Measurements from ENCODE around the gene LCN10. TPM values are rescaled to one million over a fixed set of nuclear protein-coding genes. Genes with fewer than 3 reads are reported as not detected.

Gene LCN10
- total RNA-seq, 1 experiment from 2014 or later: 1.5 TPM

DNA sequence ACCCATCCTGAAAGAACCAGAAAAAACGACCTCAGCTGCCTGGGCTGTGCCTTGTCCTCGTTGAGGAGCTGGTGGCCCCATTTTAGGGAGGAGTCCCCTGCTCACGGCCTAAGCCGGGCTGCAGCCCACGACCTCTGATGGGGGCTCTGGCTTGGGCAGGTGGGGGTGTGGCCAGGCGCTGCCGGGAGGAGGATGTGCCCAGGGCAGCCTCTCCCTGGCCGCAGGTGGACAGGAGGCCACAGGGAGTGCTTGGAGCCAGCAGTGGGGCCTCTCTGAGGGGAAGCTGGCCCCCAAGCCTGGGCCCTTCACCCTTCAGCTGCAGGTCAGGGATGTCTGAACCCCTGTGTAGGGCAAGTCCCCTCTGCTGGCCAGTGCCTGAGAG, 27.9 kb downstream of the LCN10 start:
- H3K36me3 Mint-ChIP-seq (ENCODE audit: insufficient read depth in 1 of 3, low read depth in 3 of 3): peaks cover 0 to 5% (median 4%) of the 10 kb centered on the region in 3 experiments; a peak in 3 of 7 replicates
- TF ChIP-seq CTCF (conservative IDR thresholded peaks at IDR 0.05): no peak
- peaks cover 20% of the 10 kb centered on the region for H3K27me3 Mint-ChIP-seq (ENCODE audit: low read depth)
- WGBS (ENCODE audit: extremely low coverage, insufficient read length, low lambda C conversion rate): no CpG with 5 or more reads among the region's 8 CpGs
- Histone ChIP-seq H3K9me3 (ENCODE audit: control insufficient read depth, low read depth, low read length) (no peaks in the 10 kb centered on the region), H3K4me2 (ENCODE audit: insufficient read depth, insufficient read length, low read length) (no peak overlapping the region), H3K4ac (ENCODE audit: low read depth, low read length) (no peak overlapping the region), H4K91ac (ENCODE audit: insufficient read length, low read depth, low read length) (no peak overlapping the region), H3K27ac (ENCODE audit: insufficient read length, low read depth, low read length) (no peak overlapping the region), H2BK20ac (ENCODE audit: low read depth, low read length, poor library complexity, severe bottlenecking) (no peak overlapping the region), H3K18ac (ENCODE audit: insufficient read length, low read depth, low read length) (no peak overlapping the region), H3K9ac (ENCODE audit: extremely low read depth, insufficient read length, low read length) (no peak overlapping the region), H3K14ac (ENCODE audit: insufficient read depth, low read length) (no peak overlapping the region), H4K5ac (ENCODE audit: insufficient read length, low read depth, low read length) (no peak overlapping the region), H2AFZ (ENCODE audit: low read length) (no peak overlapping the region), H3K23me2 (ENCODE audit: insufficient read length, low read depth, low read length, poor library complexity, severe bottlenecking) (peaks cover 12% of the 10 kb centered on the region), H2BK15ac (ENCODE audit: low read depth, low read length) (no peak overlapping the region; the same call in 1 of the 2 replicates), H2AK5ac (ENCODE audit: insufficient read length, low read length) (no peak overlapping the region), H3K4me1 (ENCODE audit: insufficient read depth, low read length) (no peaks in the 10 kb centered on the region; the same call in 1 of the 2 replicates), H3K23ac (ENCODE audit: insufficient read length, low read depth, low read length) (no peak overlapping the region), H3K27me3 (ENCODE audit: insufficient read depth, low read length) (no peaks in the 10 kb centered on the region), H2BK12ac (ENCODE audit: insufficient read length, low read depth, low read length) (no peak overlapping the region), H3K79me1 (ENCODE audit: insufficient read depth, low read depth, low read length, poor library complexity, severe bottlenecking) (peaks cover 8% of the 10 kb centered on the region), H3K79me2 (ENCODE audit: insufficient read depth, low read length) (peaks cover 4% of the 10 kb centered on the region; the same call in 1 of the 2 replicates), H4K20me1 (ENCODE audit: control insufficient read depth, insufficient read depth, insufficient read length) (no peaks in the 10 kb centered on the region), H2BK120ac (ENCODE audit: low read depth, low read length, poor library complexity, severe bottlenecking) (no peak overlapping the region), H3T11ph (ENCODE audit: low read length) (no peak overlapping the region), H2BK5ac (ENCODE audit: insufficient read length, low read length) (no peak overlapping the region), H4K8ac (replicated peaks; ENCODE audit: insufficient read length, low read depth, low read length) (no peak overlapping the region), H3K56ac (ENCODE audit: insufficient read length, low read depth, low read length) (no peak overlapping the region)
- peaks cover 3 to 10% of the 10 kb centered on the region in 2 experiments for H3K4me1 Mint-ChIP-seq
- no peak overlapping the region for H3K27ac Mint-ChIP-seq
- no peak overlapping the region for H3K4me3 Mint-ChIP-seq
- no peak for DNase-seq
- H3K9me3 Mint-ChIP-seq: no peaks in the 10 kb centered on the region
